OCI-LY1 (cell line): ENCODE measurements around the gene IFI27L1.

Experiments used
- EZH2 ChIP-seq: fragments of 200-600 bp; sonication (generic), shearing (Covaris generic); IDR thresholded peaks from 2 replicates; pipeline ENCODE4 v1.8.0; 2017; ENCODE audit warnings: borderline replicate concordance, mixed run types, mild to moderate bottlenecking, antibody characterized with exemption, low read length, moderate library complexity, mixed read lengths
- TF ChIP-seq, protein P1 (sequence below): fragments of 200-600 bp; sonication (generic), shearing (Covaris generic); IDR thresholded peaks from 2 replicates; pipeline ENCODE4 v1.5.1; 2017; ENCODE audit warnings: mild to moderate bottlenecking, antibody characterized with exemption, low read length, moderate library complexity, mixed read lengths

DNA sequence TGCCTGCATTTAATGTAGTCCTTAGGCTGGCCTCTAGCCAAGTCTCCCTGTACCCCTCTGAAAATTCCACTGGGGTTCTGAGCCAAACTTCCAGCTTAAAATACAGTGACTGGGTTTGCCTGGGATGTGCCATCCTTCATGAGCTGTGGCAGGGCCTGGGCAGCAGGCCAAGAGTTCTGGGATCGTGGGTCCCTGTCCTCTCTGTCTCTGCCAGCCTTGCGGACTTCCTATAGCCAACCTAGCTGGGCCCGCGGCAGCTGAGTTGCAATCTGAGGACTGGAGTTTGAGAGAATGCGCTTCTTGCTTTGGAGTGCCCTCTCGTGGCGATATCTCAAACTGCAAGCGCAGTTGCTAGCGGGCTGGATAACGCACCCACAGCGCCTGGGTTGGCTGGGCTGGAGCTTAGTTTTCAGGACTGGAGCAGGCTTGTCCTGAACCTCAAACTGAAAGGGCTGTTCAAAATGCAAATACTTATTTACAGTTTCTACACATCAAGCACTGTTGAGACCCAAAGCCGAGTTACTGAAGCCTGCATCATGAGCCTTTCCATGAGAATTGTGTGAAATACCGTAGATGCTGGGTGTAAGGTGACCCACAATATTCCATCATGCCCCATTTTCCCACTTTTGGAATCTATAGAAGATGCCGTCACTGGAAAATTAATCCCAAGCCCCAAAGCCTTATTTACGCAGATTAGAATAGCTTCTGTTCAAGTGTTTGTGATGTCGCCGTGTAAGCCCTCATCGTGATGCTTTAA is 55.6 kb downstream of the IFI27L1 start:
- TF ChIP-seq, protein P1, sequence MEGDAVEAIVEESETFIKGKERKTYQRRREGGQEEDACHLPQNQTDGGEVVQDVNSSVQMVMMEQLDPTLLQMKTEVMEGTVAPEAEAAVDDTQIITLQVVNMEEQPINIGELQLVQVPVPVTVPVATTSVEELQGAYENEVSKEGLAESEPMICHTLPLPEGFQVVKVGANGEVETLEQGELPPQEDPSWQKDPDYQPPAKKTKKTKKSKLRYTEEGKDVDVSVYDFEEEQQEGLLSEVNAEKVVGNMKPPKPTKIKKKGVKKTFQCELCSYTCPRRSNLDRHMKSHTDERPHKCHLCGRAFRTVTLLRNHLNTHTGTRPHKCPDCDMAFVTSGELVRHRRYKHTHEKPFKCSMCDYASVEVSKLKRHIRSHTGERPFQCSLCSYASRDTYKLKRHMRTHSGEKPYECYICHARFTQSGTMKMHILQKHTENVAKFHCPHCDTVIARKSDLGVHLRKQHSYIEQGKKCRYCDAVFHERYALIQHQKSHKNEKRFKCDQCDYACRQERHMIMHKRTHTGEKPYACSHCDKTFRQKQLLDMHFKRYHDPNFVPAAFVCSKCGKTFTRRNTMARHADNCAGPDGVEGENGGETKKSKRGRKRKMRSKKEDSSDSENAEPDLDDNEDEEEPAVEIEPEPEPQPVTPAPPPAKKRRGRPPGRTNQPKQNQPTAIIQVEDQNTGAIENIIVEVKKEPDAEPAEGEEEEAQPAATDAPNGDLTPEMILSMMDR, result peak; percentile 97
- no peak for TF ChIP-seq EZH2
